HG02571 (cell line): ENCODE measurements around the gene PDIA5.

Experiments
- ATAC-seq: cut with Tn5 transposase; IDR thresholded peaks from one replicate; pipeline ENCODE4 v1.9.1; 2021; ENCODE audit warnings: mild to moderate bottlenecking, moderate library complexity; ENCODE audit not compliant: unreplicated experiment

The PDIA5 gene

GRCh38 chr3:123090728-123091531 is 24.1 kb downstream of the PDIA5 start:
- ATAC-seq = no peak

GRCh38 chr3:123092243-123092642 is 25.4 kb downstream of the PDIA5 start:
- ATAC-seq = no peak

- no peak for ATAC-seq
Observed at GRCh38 chr3:123093696-123094095, 26.9 kb downstream of the PDIA5 start.

- ATAC-seq = no peak
Observed at GRCh38 chr3:123094516-123095313, 27.9 kb downstream of the PDIA5 start.

GRCh38 chr3:123096126-123096525 is 29.3 kb downstream of the PDIA5 start:
- ATAC-seq = no peak

GRCh38 chr3:123096731-123097130 is 29.9 kb downstream of the PDIA5 start:
- ATAC-seq = no peak

GRCh38 chr3:123098426-123099330 is 31.9 kb downstream of the PDIA5 start:
- no peak for ATAC-seq

- no peak for ATAC-seq
Observed at GRCh38 chr3:123099331-123100192, 32.7 kb downstream of the PDIA5 start.

GRCh38 chr3:123100193-123100776 is 33.5 kb downstream of the PDIA5 start:
- ATAC-seq = no peak

GRCh38 chr3:123102249-123102648 is 35.4 kb downstream of the PDIA5 start:
- ATAC-seq = no peak

GRCh38 chr3:123102826-123103225 is 36.0 kb downstream of the PDIA5 start:
- ATAC-seq = no peak

GRCh38 chr3:123104550-123104949 is 37.7 kb downstream of the PDIA5 start:
- ATAC-seq = no peak

- no peak for ATAC-seq
Observed at GRCh38 chr3:123105201-123106189, 38.7 kb downstream of the PDIA5 start.

- no peak for ATAC-seq
Observed at GRCh38 chr3:123110282-123110975, 43.6 kb downstream of the PDIA5 start.

- ATAC-seq = no peak
Observed at GRCh38 chr3:123110976-123111615, 44.3 kb downstream of the PDIA5 start.

- ATAC-seq = no peak
Observed at GRCh38 chr3:123111640-123112039, 44.8 kb downstream of the PDIA5 start.

- ATAC-seq = no peak
Observed at GRCh38 chr3:123112232-123112631, 45.4 kb downstream of the PDIA5 start.
